Measurements from ENCODE around the gene FIP1L1. TPM values are rescaled to one million over a fixed set of nuclear protein-coding genes. Genes with fewer than 3 reads are reported as not detected.
A peak's percentile ranks its signal among the peaks of the same experiment; 100 is the strongest.
"Not testable (repeated sequence)": the region's sequence is repeated elsewhere in the genome, so short reads cannot be mapped to it uniquely, and the experiment has no call there.

The FIP1L1 gene
- 10 to 100 TPM; 31.5 to 62.7 (median 45.3) TPM for total RNA-seq

- Histone ChIP-seq H3K27me3 (no peaks in the 10 kb centered on the region), H3K4me1 (peaks cover 0 to 14% (median 4%) of the 10 kb centered on the region in 4 donors), H3K9me3 (no peaks in the 10 kb centered on the region), H3K27ac (peak within 1 kb of the TSS; percentile 83 to 90 (median 88)), H3K36me3 (peaks cover 0 to 7% (median 0%) of the 10 kb centered on the region in 3 donors), H3K4me3 (peak within 1 kb of the TSS; percentile 64 to 97 (median 84))
- TF ChIP-seq CTCF (IDR thresholded peaks at IDR 0.05) = no peak
- TF ChIP-seq POLR2A (IDR thresholded peaks at IDR 0.05) = peak; percentile 52 to 77
- DNase-seq = peak; percentile 94 to 99 (median 98)
These were observed at the start of gene FIP1L1 for GRCh38 chr4:53377319-53378170. TSS of gene FIP1L1 (plus strand) at chr4:53377641. CDS start at chr4:53377839, 198 bp downstream.

GRCh38 chr4:53334916-53335315 is 42.5 kb upstream of the FIP1L1 start:
- not testable (repeated sequence) for H3K36me3 ChIP-seq, H3K4me3 ChIP-seq, DNase-seq, H3K27me3 ChIP-seq, H3K4me1 ChIP-seq, H3K9me3 ChIP-seq, H3K27ac ChIP-seq

- not testable (repeated sequence) for DNase-seq, H3K4me3 ChIP-seq, H3K36me3 ChIP-seq, H3K27me3 ChIP-seq, H3K4me1 ChIP-seq, H3K9me3 ChIP-seq, H3K27ac ChIP-seq
These were observed 37.3 kb upstream of the FIP1L1 start for GRCh38 chr4:53340145-53340544.

- H3K4me1 ChIP-seq, H3K9me3 ChIP-seq, DNase-seq, H3K4me3 ChIP-seq, H3K27me3 ChIP-seq, H3K27ac ChIP-seq, H3K36me3 ChIP-seq: not testable (repeated sequence)
These were observed 31.0 kb upstream of the FIP1L1 start for GRCh38 chr4:53346392-53346791.

- no peaks in the 10 kb centered on the region for H3K36me3 ChIP-seq
- no peaks in the 10 kb centered on the region for H3K27me3 ChIP-seq
- H3K4me1 ChIP-seq = no peaks in the 10 kb centered on the region
- H3K4me3 ChIP-seq = no peak overlapping the region
- H3K9me3 ChIP-seq = no peaks in the 10 kb centered on the region
- TF ChIP-seq CTCF (IDR thresholded peaks at IDR 0.05) (no peak), POLR2A (IDR thresholded peaks at IDR 0.05) (no peak)
- DNase-seq = no peak
- no peak overlapping the region for H3K27ac ChIP-seq
These were observed 30.3 kb upstream of the FIP1L1 start for GRCh38 chr4:53346920-53347852.

GRCh38 chr4:53348046-53348445 is 29.4 kb upstream of the FIP1L1 start:
- no peak overlapping the region for H3K27ac ChIP-seq
- H3K4me3 ChIP-seq = no peak overlapping the region
- no peaks in the 10 kb centered on the region for H3K9me3 ChIP-seq
- no peaks in the 10 kb centered on the region for H3K27me3 ChIP-seq
- no peak for TF ChIP-seq POLR2A (IDR thresholded peaks at IDR 0.05)
- H3K4me1 ChIP-seq = no peaks in the 10 kb centered on the region
- no peak for DNase-seq
- H3K36me3 ChIP-seq = no peaks in the 10 kb centered on the region

GRCh38 chr4:53349091-53349491 is 28.4 kb upstream of the FIP1L1 start:
- Histone ChIP-seq H3K4me1 (no peaks in the 10 kb centered on the region), H3K36me3 (no peaks in the 10 kb centered on the region), H3K4me3 (no peak overlapping the region), H3K9me3 (no peaks in the 10 kb centered on the region), H3K27me3 (no peaks in the 10 kb centered on the region), H3K27ac (no peak overlapping the region)
- no peak for DNase-seq
- TF ChIP-seq POLR2A (IDR thresholded peaks at IDR 0.05) (no peak), CTCF (IDR thresholded peaks at IDR 0.05) (no peak)
